Measurements from ENCODE around the gene ICE1. TPM values are rescaled to one million over a fixed set of nuclear protein-coding genes. Genes with fewer than 3 reads are reported as not detected.

ICE1 gene
- total RNA-seq, 2 donors from 2014 or later, result 17.2 to 18.5 TPM

GRCh38 chr5:5464036-5464715 lies 41.7 kb downstream of the ICE1 start:
- Histone ChIP-seq H3K9me3 (no peaks in the 10 kb centered on the region), H3K36me3 (peaks cover 67% of the 10 kb centered on the region), H3K4me1 (no peaks in the 10 kb centered on the region), H3K4me3 (no peak overlapping the region), H3K27ac (no peak overlapping the region), H3K27me3 (no peaks in the 10 kb centered on the region)
- DNase-seq (ENCODE audit: low spot score), result no peak
- no peak for TF ChIP-seq CTCF (IDR thresholded peaks at IDR 0.05)

- TF ChIP-seq CTCF (IDR thresholded peaks at IDR 0.05), result no peak
Measured at GRCh38 chr5:5466227-5466626, 43.8 kb downstream of the ICE1 start.

GRCh38 chr5:5467737-5468136 lies 45.3 kb downstream of the ICE1 start:
- H3K27me3 ChIP-seq, result no peaks in the 10 kb centered on the region
- DNase-seq (ENCODE audit: low spot score), result no peak
- peaks cover 36% of the 10 kb centered on the region for H3K36me3 ChIP-seq
- TF ChIP-seq CTCF (IDR thresholded peaks at IDR 0.05), result no peak
- no peaks in the 10 kb centered on the region for H3K4me1 ChIP-seq
- H3K27ac ChIP-seq, result no peak overlapping the region
- H3K4me3 ChIP-seq, result no peak overlapping the region
- no peaks in the 10 kb centered on the region for H3K9me3 ChIP-seq

More at GRCh38 chr5:5466227-5466626, 43.8 kb downstream of the ICE1 start:
- Histone ChIP-seq H3K27me3 (no peaks in the 10 kb centered on the region), H3K27ac (no peak overlapping the region), H3K9me3 (no peaks in the 10 kb centered on the region), H3K36me3 (peaks cover 46% of the 10 kb centered on the region), H3K4me1 (no peaks in the 10 kb centered on the region), H3K4me3 (no peak overlapping the region)
- no peak for DNase-seq (ENCODE audit: low spot score)

- no peak for DNase-seq (ENCODE audit: low spot score)
- Histone ChIP-seq H3K27me3 (no peaks in the 10 kb centered on the region), H3K4me1 (no peaks in the 10 kb centered on the region), H3K27ac (no peak overlapping the region), H3K36me3 (peaks cover 36% of the 10 kb centered on the region), H3K4me3 (no peak overlapping the region), H3K9me3 (no peaks in the 10 kb centered on the region)
- no peak for TF ChIP-seq CTCF (IDR thresholded peaks at IDR 0.05)
Measured at GRCh38 chr5:5470933-5471332, 48.5 kb downstream of the ICE1 start.

- no peaks in the 10 kb centered on the region for H3K9me3 ChIP-seq
- no peaks in the 10 kb centered on the region for H3K4me1 ChIP-seq
- H3K36me3 ChIP-seq, result peaks cover 37% of the 10 kb centered on the region
- DNase-seq (ENCODE audit: low spot score), result no peak
- H3K27me3 ChIP-seq, result no peaks in the 10 kb centered on the region
- no peak overlapping the region for H3K27ac ChIP-seq
- H3K4me3 ChIP-seq, result no peak overlapping the region
- no peak for TF ChIP-seq CTCF (IDR thresholded peaks at IDR 0.05)
Measured at GRCh38 chr5:5473226-5473625, 50.7 kb downstream of the ICE1 start.

GRCh38 chr5:5474961-5475360 lies 52.5 kb downstream of the ICE1 start:
- TF ChIP-seq CTCF (IDR thresholded peaks at IDR 0.05), result no peak
- DNase-seq (ENCODE audit: low spot score), result no peak
- Histone ChIP-seq H3K27ac (no peak overlapping the region), H3K4me1 (no peaks in the 10 kb centered on the region), H3K36me3 (peaks cover 40% of the 10 kb centered on the region), H3K27me3 (no peaks in the 10 kb centered on the region), H3K9me3 (no peaks in the 10 kb centered on the region), H3K4me3 (no peak overlapping the region)

Data from right atrium auricular region (tissue), 2 donors.